ENCODE data around the gene FILIP1L. TPM values are rescaled to one million over a fixed set of nuclear protein-coding genes. Genes with fewer than 3 reads are reported as not detected.

Gene FILIP1L
- total and polyA plus RNA-seq, 2 donors (not counting 1 experiment from before 2014, with no cell fraction given): 0.32 to 0.48 TPM

- intact Hi-C loops (cut with micrococcal nuclease): no loop called here
- no peak overlapping the region for H3K27ac Mint-ChIP-seq
- TF ChIP-seq, protein P1, sequence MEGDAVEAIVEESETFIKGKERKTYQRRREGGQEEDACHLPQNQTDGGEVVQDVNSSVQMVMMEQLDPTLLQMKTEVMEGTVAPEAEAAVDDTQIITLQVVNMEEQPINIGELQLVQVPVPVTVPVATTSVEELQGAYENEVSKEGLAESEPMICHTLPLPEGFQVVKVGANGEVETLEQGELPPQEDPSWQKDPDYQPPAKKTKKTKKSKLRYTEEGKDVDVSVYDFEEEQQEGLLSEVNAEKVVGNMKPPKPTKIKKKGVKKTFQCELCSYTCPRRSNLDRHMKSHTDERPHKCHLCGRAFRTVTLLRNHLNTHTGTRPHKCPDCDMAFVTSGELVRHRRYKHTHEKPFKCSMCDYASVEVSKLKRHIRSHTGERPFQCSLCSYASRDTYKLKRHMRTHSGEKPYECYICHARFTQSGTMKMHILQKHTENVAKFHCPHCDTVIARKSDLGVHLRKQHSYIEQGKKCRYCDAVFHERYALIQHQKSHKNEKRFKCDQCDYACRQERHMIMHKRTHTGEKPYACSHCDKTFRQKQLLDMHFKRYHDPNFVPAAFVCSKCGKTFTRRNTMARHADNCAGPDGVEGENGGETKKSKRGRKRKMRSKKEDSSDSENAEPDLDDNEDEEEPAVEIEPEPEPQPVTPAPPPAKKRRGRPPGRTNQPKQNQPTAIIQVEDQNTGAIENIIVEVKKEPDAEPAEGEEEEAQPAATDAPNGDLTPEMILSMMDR (IDR thresholded peaks at IDR 0.05): no peak
- no peak for TF ChIP-seq EZH2 (IDR thresholded peaks at IDR 0.05; ENCODE audit: borderline replicate concordance, insufficient read depth, low read depth, low read length, poor library complexity, severe bottlenecking)
- peaks cover 2% of the 10 kb centered on the region for H3K9me3 Mint-ChIP-seq (ENCODE audit: insufficient read depth)
- H3K27me3 Mint-ChIP-seq: no peaks in the 10 kb centered on the region
- no peaks in the 10 kb centered on the region for H3K36me3 ChIP-seq (replicated peaks in 1 of 2; ENCODE audit: control extremely low read depth in 1 of 2, control insufficient read depth in 1 of 2, extremely low read depth in 1 of 2, insufficient read depth in 2 of 2, low read length in 1 of 2)
- no peaks in the 10 kb centered on the region for H3K27me3 ChIP-seq (replicated peaks in 1 of 4; ENCODE audit: control extremely low read depth in 1 of 4, control insufficient read depth in 3 of 4, insufficient read depth in 4 of 4, low read length in 3 of 4)
- H3K9me3 ChIP-seq (ENCODE audit: control extremely low read depth in 1 of 3, control insufficient read depth in 2 of 3, insufficient read depth in 1 of 3, low read length in 2 of 3): no peaks in the 10 kb centered on the region
- no peak for DNase-seq
- no peak for ATAC-seq (ENCODE audit: low read depth)
- H2AFZ ChIP-seq (ENCODE audit: insufficient read depth, low read depth, low read length, poor library complexity, severe bottlenecking): no peak overlapping the region
- ChIA-PET CTCF (no interaction called here), POLR2A (no interaction called here)
- H3K4me3 ChIP-seq (ENCODE audit: control extremely low read depth in 1 of 5, extremely low read depth in 1 of 5, insufficient read depth in 1 of 5, low read depth in 2 of 5, low read length in 4 of 5): no peak overlapping the region
- no peak overlapping the region for H3K27ac ChIP-seq (ENCODE audit: low read length in 2 of 2)
- H3K4me1 ChIP-seq (ENCODE audit: control insufficient read depth in 2 of 2, insufficient read depth in 2 of 2, low read length in 2 of 2): peaks cover 19 to 22% of the 10 kb centered on the region in 2 donors
- H3K4me3 Mint-ChIP-seq: no peak overlapping the region
- no peaks in the 10 kb centered on the region for H4K20me1 ChIP-seq (ENCODE audit: control insufficient read depth, insufficient read depth, low read length, poor library complexity, severe bottlenecking)
- peaks cover 32% of the 10 kb centered on the region for H3K4me1 Mint-ChIP-seq
- 100% methylated on average over 2 of the region's 2 CpGs for WGBS (ENCODE audit: insufficient coverage)
- no peak overlapping the region for H3K9ac ChIP-seq (ENCODE audit: low read length)
- H3K4me2 ChIP-seq (replicated peaks; ENCODE audit: low read depth, low read length, poor library complexity, severe bottlenecking): no peak overlapping the region
- H3K79me2 ChIP-seq (ENCODE audit: control insufficient read depth, insufficient read depth, low read length): no peaks in the 10 kb centered on the region
These were observed 13.9 kb downstream of the FILIP1L start for GRCh38 chr3:100100425-100100824.

DNA sequence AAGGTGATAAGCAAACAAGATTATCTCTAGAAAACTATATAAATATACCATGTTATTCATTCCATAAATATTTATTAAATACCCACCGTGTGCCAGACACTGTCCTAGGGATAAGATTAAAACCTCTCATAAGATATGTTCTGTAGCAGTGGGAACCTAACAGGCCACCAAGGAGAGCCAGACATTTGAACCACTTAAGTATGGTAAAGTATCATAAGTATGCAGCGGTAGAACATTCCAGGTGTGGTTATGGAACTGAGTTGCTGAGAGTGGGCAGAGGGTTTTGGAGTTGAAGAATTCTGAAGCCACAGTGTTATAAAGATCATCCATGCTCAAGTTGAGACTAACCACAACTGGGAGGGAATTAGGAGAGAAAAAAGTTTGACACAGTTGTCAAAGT lies 14.7 kb downstream of the FILIP1L start:
- POLR2A ChIA-PET: no interaction called here
- peaks cover 2% of the 10 kb centered on the region for H3K9me3 Mint-ChIP-seq (ENCODE audit: insufficient read depth)

More for the DNA sequence above, 14.7 kb downstream of the FILIP1L start:
- Histone ChIP-seq H3K4me3 (ENCODE audit: control extremely low read depth in 1 of 5, extremely low read depth in 1 of 5, insufficient read depth in 1 of 5, low read depth in 2 of 5, low read length in 4 of 5) (no peak overlapping the region), H4K20me1 (ENCODE audit: control insufficient read depth, insufficient read depth, low read length, poor library complexity, severe bottlenecking) (no peaks in the 10 kb centered on the region), H3K9ac (ENCODE audit: low read length) (no peak overlapping the region), H3K4me2 (replicated peaks; ENCODE audit: low read depth, low read length, poor library complexity, severe bottlenecking) (no peak overlapping the region), H2AFZ (ENCODE audit: insufficient read depth, low read depth, low read length, poor library complexity, severe bottlenecking) (no peak overlapping the region), H3K4me1 (ENCODE audit: control insufficient read depth in 2 of 2, insufficient read depth in 2 of 2, low read length in 2 of 2) (peaks cover 14 to 15% of the 10 kb centered on the region in 2 donors), H3K27ac (ENCODE audit: low read length in 2 of 2) (no peak overlapping the region), H3K36me3 (replicated peaks in 1 of 2; ENCODE audit: control extremely low read depth in 1 of 2, control insufficient read depth in 1 of 2, extremely low read depth in 1 of 2, insufficient read depth in 2 of 2, low read length in 1 of 2) (no peaks in the 10 kb centered on the region), H3K79me2 (ENCODE audit: control insufficient read depth, insufficient read depth, low read length) (no peaks in the 10 kb centered on the region), H3K27me3 (replicated peaks in 1 of 4; ENCODE audit: control extremely low read depth in 1 of 4, control insufficient read depth in 3 of 4, insufficient read depth in 4 of 4, low read length in 3 of 4) (no peaks in the 10 kb centered on the region), H3K9me3 (ENCODE audit: control extremely low read depth in 1 of 3, control insufficient read depth in 2 of 3, insufficient read depth in 1 of 3, low read length in 2 of 3) (no peaks in the 10 kb centered on the region)
- Mint-ChIP-seq H3K27me3 (no peaks in the 10 kb centered on the region), H3K4me1 (peaks cover 24% of the 10 kb centered on the region), H3K27ac (no peak overlapping the region), H3K4me3 (no peak overlapping the region)
- ATAC-seq (ENCODE audit: low read depth) (no peak), DNase-seq (no peak)
- CTCF ChIA-PET: no interaction called here
- intact Hi-C loops (cut with micrococcal nuclease): no loop called here
- TF ChIP-seq EZH2 (IDR thresholded peaks at IDR 0.05; ENCODE audit: borderline replicate concordance, insufficient read depth, low read depth, low read length, poor library complexity, severe bottlenecking): no peak
- TF ChIP-seq, protein P1 (IDR thresholded peaks at IDR 0.05): no peak
- WGBS (ENCODE audit: insufficient coverage): 100% methylated on average over 1 of the region's 2 CpGs

Data from B cell (primary cell).